Breast epithelium (tissue), 4 donors: ENCODE results near the gene PIP5K1B. TPM values are rescaled to one million over a fixed set of nuclear protein-coding genes. Genes with fewer than 3 reads are reported as not detected.

ENCODE experiments used
- DNase-seq, 2 donors: peaks; one replicate each; pipeline ENCODE4 v3.0.0-alpha.2; 2019; ENCODE audit warnings: low spot score in 2 of 2
- H3K27ac ChIP-seq, 2 donors: fragments of 200-600 bp; sonication (generic) in 1 of 2; one replicate each; pipeline ENCODE4 v1.5.1; 2016 to 2019; ENCODE audit warnings: mild to moderate bottlenecking in 1 of 2
- H3K27me3 ChIP-seq, 2 donors: fragments of 200-600 bp; sonication (generic) in 1 of 2; one replicate each; pipeline versions ENCODE4 v1.5.1 to v1.6.0; 2017 to 2019; ENCODE audit warnings: control low read depth in 1 of 2, mild to moderate bottlenecking in 1 of 2
- H3K36me3 ChIP-seq: fragments of 200-600 bp; one replicate; pipeline ENCODE4 v1.5.1; 2019
- H3K4me1 ChIP-seq, 2 donors: fragments of 200-600 bp; sonication (generic); one replicate each; pipeline ENCODE4 v1.5.1; 2016 to 2019; ENCODE audit warnings: control low read depth in 1 of 2
- H3K4me3 ChIP-seq, 3 donors: fragments of 200-600 bp; sonication (generic); 1 replicate in 2 of 3; 2 replicates in 1 of 3; pipeline ENCODE4 v1.5.1; 2016 to 2019; ENCODE audit warnings: mild to moderate bottlenecking in 3 of 3, moderate library complexity in 2 of 3
- H3K9me3 ChIP-seq, 2 donors: fragments of 200-600 bp; sonication (generic) in 1 of 2; one replicate each; pipeline ENCODE4 v1.5.1; 2016 to 2019; ENCODE audit warnings: control low read depth in 1 of 2
- POLR2A ChIP-seq: fragments of 450-650 bp; IDR thresholded peaks from one replicate; pipeline ENCODE4 v1.6.1; 2016; ENCODE audit warnings: antibody characterized with exemption, mild to moderate bottlenecking, moderate library complexity
- POLR2AphosphoS5 ChIP-seq, 3 donors: sonication (generic); formaldehyde crosslinking; IDR thresholded peaks; one replicate each; pipeline ENCODE4 v1.6.1; 2017; ENCODE audit warnings: antibody characterized with exemption in 3 of 3
- intact Hi-C: fragments of 100-400 bp; cut with DNase I; formaldehyde crosslinking; loops from one replicate; pipeline ENCODE4 v1.15.1; 2023; ENCODE audit warnings: low total_unique reads
- total RNA-seq, 3 donors: library from RNA; depleted of rRNA; stranded (reverse); fragments of >200 nt; gene quantifications; one replicate each; pipeline ENCODE4 v1.1.0, GENCODE V29; 2016
- TF ChIP-seq, protein P1 (sequence below), 3 donors: fragments of 450-650 bp; IDR thresholded peaks; one replicate each; pipeline ENCODE4 v1.5.1; 2016 to 2017; ENCODE audit warnings: antibody characterized with exemption in 3 of 3, mild to moderate bottlenecking in 3 of 3, moderate library complexity in 3 of 3

Gene PIP5K1B
- total RNA-seq, 3 donors from 2014 or later: 0.80 to 11.1 (median 9.8) TPM

DNA sequence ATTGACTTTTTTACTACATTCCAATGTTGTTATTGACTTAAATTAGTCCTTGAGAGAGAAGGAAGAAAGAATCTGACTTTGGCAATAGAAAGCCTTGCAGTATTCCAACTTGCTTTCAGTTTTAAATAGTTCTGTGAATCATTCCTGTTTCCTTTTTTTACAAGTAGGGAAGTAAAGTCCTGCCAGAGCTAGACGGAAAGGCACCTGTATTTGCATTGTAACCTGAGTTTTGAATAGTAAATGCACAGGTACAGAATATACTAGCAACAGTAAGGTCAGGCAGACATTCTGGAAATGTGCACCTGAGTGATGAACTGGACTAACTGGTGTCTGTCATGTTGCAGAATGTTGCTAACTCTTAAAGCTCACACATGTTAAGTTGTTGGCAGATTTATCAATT is 208.0 kb downstream of the PIP5K1B start:
- Histone ChIP-seq H3K4me1 (no peaks in the 10 kb centered on the region), H3K27ac (peak overlapping the region; percentile 10 to 39), H3K36me3 (no peaks in the 10 kb centered on the region), H3K4me3 (no peak overlapping the region), H3K27me3 (no peaks in the 10 kb centered on the region), H3K9me3 (no peaks in the 10 kb centered on the region)
- TF ChIP-seq POLR2A: no peak
- TF ChIP-seq, protein P1, sequence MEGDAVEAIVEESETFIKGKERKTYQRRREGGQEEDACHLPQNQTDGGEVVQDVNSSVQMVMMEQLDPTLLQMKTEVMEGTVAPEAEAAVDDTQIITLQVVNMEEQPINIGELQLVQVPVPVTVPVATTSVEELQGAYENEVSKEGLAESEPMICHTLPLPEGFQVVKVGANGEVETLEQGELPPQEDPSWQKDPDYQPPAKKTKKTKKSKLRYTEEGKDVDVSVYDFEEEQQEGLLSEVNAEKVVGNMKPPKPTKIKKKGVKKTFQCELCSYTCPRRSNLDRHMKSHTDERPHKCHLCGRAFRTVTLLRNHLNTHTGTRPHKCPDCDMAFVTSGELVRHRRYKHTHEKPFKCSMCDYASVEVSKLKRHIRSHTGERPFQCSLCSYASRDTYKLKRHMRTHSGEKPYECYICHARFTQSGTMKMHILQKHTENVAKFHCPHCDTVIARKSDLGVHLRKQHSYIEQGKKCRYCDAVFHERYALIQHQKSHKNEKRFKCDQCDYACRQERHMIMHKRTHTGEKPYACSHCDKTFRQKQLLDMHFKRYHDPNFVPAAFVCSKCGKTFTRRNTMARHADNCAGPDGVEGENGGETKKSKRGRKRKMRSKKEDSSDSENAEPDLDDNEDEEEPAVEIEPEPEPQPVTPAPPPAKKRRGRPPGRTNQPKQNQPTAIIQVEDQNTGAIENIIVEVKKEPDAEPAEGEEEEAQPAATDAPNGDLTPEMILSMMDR (IDR thresholded peaks at IDR 0.05): no peak
- no peak for TF ChIP-seq POLR2AphosphoS5 (IDR thresholded peaks at IDR 0.05)
- intact Hi-C loops: no loop called here
- DNase-seq: no peak

DNA sequence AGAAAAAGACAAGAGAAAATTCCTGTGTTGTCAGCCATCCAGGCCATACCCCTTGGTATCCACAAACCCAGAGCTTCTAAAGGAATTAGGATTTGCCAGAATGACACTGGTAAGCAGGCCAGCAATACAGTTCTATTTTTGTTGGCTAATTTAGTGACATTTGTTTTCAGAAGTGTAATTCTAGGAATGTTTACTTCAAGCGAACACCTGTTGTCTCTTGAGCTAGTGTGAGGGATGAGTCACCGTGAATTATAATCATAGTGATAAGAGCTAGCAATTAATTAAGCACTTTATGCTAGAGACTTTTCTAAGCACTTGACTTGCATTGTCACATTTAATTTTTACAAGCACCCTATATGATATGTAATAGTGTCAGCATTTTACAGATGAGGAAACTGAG is 209.7 kb downstream of the PIP5K1B start:
- H3K9me3 ChIP-seq: no peaks in the 10 kb centered on the region
- TF ChIP-seq, protein P1 (IDR thresholded peaks at IDR 0.05): no peak
- TF ChIP-seq POLR2A (no peak), POLR2AphosphoS5 (IDR thresholded peaks at IDR 0.05) (no peak)

DNA sequence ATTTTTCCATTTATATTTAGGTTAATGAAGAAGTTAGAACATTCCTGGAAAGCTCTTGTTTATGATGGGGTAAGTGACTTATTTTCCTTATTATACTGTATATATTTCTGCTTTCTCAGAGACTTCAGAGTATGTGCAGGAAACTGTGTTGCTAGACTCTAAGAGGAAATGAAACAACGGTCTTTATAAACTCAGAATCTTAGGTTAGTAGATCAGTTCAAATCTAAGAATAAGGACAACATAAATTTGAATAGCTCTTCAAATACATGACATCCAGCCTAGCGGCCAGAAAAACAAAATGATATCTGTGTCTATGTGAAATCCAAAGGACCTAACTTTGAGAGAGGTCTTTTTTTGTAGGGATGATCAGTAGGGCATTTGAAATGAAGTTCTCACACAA is 214.6 kb downstream of the PIP5K1B start:
- Histone ChIP-seq H3K27ac (no peak overlapping the region), H3K9me3 (no peaks in the 10 kb centered on the region), H3K36me3 (no peaks in the 10 kb centered on the region), H3K27me3 (no peaks in the 10 kb centered on the region), H3K4me3 (no peak overlapping the region), H3K4me1 (no peaks in the 10 kb centered on the region)
- intact Hi-C loops: no loop called here
- no peak for DNase-seq
- no peak for TF ChIP-seq POLR2A
- TF ChIP-seq, protein P1 (IDR thresholded peaks at IDR 0.05): no peak
- no peak for TF ChIP-seq POLR2AphosphoS5 (IDR thresholded peaks at IDR 0.05)

More for the DNA sequence above, 209.7 kb downstream of the PIP5K1B start:
- DNase-seq: no peak
- Histone ChIP-seq H3K27ac (no peak overlapping the region), H3K27me3 (no peaks in the 10 kb centered on the region), H3K4me3 (no peak overlapping the region), H3K4me1 (no peaks in the 10 kb centered on the region), H3K36me3 (no peaks in the 10 kb centered on the region)
- intact Hi-C loops: no loop called here

DNA sequence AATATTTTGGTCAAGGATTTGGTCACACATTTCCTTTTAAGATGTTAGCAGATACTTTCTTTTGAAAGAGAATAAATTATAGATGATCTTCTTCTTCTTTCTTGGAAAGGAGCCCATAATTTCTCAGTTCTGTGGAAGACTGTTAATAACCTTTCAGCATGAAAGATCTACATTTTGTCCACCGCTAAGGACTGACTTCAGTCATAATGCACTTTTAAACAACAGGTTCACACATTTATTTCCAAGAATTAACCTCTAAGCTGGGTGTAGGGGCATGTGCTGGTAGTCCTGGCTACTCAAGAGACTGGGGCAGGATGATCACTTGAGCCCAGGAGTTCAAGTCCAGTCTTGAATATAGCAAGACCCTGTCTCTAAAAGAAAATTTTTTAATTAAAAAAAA is 215.9 kb downstream of the PIP5K1B start:
- Histone ChIP-seq H3K27me3 (no peaks in the 10 kb centered on the region), H3K4me1 (no peaks in the 10 kb centered on the region), H3K27ac (no peak overlapping the region), H3K9me3 (no peaks in the 10 kb centered on the region), H3K36me3 (no peaks in the 10 kb centered on the region), H3K4me3 (no peak overlapping the region)
- no peak for TF ChIP-seq POLR2A
- TF ChIP-seq POLR2AphosphoS5 (IDR thresholded peaks at IDR 0.05): no peak
- TF ChIP-seq, protein P1 (IDR thresholded peaks at IDR 0.05): no peak
- no peak for DNase-seq
- intact Hi-C loops: no loop called here

DNA sequence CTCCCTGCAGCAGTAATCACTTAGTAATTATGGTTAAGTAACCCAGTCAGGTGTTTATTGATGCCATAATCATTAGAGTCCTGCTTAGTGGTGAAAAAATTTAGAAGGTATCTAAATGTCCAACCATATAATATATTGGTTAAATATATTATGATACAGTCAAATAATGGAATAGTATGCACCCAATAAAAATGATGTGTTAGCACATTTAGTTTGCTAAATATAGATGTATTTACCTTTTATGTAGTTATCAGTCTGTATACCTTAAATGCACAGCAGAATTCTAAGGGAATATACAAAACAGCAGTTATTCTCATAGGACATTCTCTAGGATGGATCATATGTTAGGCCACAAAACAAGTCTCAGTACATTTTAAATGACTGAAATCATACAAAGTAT is 218.4 kb downstream of the PIP5K1B start:
- no peaks in the 10 kb centered on the region for H3K9me3 ChIP-seq
- no peaks in the 10 kb centered on the region for H3K27me3 ChIP-seq
- H3K36me3 ChIP-seq: no peaks in the 10 kb centered on the region
- H3K4me1 ChIP-seq: no peaks in the 10 kb centered on the region
- no peak for DNase-seq
- intact Hi-C loops: no loop called here
- H3K27ac ChIP-seq: no peak overlapping the region
- TF ChIP-seq POLR2AphosphoS5 (IDR thresholded peaks at IDR 0.05) (no peak), POLR2A (no peak)
- TF ChIP-seq, protein P1 (IDR thresholded peaks at IDR 0.05): no peak
- H3K4me3 ChIP-seq: no peak overlapping the region
